ENCODE measurements around the gene DGKI. TPM values are rescaled to one million over a fixed set of nuclear protein-coding genes. Genes with fewer than 3 reads are reported as not detected.

The DGKI gene
- 0.35 TPM for total RNA-seq

DNA sequence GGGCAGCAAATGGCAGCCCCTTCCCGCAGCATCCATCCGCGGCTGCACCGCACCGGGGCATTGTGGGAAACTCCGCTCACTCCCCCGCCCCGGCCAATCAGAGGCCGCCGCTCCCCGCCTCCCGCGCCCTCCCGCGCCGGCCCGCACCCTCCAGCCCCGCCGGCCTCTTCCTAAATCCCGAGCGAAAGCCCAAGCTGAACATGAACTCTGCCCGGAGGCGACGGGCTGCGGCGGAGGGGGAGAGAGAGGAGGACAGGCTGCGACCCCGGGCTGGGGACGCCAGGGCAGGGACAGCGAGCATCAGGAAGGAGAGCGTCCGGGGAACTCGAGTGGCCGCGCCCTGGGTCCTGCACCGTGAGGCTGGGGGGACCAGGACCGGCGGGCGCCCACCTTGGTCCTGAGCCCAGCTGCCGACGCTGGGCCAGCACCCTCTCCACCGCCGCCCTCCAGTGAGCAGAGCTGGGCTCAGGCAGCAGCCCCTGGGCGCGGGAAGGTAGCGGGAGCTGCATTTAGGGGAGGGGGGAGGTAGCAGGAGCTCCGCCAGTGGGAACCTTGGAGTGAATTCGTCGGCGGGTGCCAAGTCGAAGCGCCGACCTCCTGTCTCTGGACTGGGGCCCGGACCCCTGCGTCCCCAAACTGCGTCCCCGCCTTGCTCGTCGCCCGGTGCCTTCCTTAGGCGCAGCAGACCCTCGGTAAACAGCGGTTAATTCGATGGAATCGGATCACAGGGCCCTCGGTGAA is at the start of gene DGKI:
Gene DGKI, minus strand, starts transcription at position 148 of the 741 bp plus-strand sequence.
- DNase-seq (ENCODE audit: low spot score) (no peak), ATAC-seq (peak; percentile 59)

DNA sequence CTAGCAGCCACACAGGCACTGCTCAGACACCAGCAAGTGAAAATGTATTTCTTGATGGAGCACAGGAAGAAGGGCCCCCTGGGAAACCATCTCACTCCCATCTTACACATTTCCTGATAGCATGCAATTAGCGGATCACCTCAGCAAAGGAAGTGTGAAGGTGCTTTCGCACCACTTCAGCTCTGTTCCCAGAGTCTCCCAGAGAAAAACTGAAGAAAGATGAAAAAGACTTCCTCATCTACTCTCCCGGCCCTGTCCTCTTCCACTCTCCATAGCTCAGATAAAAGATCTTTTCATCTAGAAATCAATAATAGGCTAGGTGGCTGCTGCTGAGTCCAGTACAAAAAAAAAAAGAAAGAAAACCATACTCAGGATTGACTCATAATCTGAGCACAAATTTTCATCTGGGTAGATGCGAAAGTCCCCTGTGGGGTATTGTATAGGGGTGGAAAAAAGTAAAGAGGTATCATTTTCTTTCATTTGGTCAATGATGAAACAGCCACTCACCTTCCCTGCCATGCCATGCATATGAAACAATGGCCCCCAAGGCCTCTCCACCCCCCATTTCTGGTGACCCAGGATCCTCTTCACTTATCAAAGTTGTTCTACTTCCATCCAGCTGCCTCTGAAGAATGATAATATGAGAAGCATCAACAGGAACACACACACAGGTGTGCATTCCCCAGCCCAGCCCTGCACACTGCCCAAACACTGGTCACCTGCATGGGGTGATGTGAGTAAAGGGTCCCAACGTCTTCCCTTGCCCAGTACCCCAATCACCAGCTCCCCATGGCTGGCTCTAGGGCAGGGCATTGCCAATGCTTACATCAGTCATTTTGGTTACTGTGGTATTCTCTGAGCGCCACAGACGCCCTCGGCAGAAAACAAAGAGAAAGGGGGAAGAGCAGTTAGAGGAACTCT is 48.8 kb upstream of the DGKI start:
- DNase-seq (ENCODE audit: low spot score) (no peak), ATAC-seq (no peak)

DNA sequence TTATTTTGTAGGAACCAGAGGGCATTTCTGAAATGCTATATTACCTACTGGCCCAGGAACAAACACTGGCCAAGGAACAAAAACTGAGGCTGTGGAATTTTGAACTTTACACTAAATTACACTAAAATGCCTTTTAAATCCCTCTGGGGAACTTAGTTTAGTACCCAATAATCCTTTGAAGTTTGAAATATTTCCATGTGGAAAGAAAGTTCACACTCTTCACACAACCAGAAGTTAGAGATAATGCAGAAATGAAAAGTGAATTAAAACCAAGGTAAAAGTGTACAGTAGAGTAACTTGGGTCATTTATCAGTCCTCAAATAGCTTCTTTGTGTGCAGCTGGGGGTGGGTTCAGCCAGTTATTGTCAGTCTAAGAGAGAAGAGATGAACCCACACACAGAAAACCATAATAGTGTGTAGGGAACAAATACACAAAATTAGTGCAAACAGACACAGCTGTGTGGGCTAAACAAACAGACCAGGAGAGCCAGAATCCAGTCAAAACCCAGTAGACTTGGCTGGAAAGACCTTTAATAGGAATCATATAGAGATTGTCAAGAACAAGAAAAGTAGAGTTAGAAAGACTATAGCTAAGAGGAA is 46.5 kb upstream of the DGKI start:
- no peak for DNase-seq (ENCODE audit: low spot score)
- ATAC-seq, result no peak

DNA sequence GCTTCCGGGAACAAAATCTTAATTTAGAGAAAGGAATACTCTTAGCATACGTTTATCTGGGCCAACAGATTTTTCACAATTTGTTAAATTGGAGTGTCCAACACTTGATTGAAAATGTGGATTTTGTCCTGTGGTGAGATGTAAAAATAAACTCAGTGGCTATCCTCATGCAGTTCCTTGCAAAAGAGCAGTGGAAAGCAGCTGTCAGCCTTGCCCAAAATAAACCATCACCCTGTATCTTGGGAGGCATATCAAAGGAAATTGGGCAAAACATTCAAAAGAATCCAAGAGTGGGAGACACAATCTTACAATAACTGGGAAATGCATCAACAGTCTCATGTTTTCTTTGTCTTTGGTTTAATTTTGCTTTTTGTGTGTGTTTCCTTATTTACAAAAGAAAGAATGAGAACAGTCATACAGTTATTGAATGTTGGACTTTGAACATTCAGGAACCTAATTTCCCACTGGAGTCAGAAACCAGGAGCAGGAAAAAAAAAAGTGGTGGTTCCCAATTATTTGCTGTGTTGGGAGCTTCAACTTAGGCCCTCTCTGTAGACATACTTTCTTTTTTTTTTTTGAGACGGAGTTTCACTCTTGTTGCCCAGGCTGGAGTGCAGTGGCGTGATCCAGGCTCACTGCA is 44.4 kb upstream of the DGKI start:
- no peak for ATAC-seq
- DNase-seq (ENCODE audit: low spot score), result no peak

DNA sequence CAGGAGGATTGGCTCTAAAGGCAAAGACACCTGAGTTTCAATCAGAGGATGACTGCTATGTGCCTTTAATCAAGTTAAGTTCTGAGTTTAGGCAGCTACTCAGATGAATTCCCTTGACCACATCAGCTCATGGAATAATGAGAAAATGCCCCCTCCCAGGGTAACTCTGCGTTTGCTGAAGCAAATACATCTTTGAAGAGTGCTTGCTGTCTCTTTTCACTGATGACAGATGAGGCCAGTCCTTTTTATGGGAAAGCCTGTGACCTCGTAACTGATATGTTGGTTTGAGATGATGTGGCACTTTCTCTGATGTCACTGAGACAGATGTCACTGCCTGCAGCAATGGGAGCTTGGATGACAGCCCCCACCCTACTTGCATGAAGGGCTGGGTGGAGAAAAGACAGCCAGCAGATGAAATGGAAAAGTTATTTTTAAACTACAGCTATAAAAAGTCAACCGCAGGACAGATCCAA is 43.7 kb upstream of the DGKI start:
- no peak for ATAC-seq
- no peak for DNase-seq (ENCODE audit: low spot score)

DNA sequence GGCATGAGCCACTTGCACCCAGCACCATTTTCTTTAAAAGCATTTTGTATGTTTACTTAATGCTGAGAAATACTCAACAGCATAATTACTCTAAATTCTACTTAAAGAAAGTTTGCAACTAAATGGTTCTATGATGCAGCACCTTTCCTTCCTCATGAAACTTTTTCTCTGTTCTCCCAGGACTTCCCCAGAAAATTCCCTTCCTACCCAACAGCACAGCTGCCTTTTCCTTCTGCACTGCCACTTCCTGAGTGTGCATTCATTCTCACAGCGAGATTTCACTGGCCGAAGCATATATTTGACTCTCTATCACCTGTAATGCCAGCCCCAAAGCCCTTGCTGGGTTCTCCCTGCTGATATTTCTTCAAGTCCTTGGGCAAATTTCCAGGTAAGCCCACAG is 41.5 kb upstream of the DGKI start:
- no peak for DNase-seq (ENCODE audit: low spot score)
- no peak for ATAC-seq

DNA sequence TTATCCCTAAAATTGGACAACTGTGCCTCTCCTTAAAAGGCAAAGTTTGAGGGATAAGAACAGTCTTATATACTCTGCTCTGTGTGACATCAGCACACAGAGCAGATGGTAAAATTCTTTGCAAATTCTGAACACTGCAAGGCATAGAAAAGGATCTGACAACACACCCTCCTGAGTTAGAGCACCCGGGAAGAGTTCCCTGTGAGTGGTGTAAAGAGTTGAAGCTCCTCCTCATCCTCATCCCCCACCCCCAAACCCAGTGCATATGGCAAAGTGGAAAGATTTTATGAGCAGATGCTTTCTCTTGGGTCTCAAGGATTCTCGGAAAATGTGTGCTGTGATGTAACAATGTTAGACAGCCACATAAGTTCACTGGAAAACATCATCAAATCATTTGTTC is 40.0 kb upstream of the DGKI start:
- DNase-seq (ENCODE audit: low spot score), result no peak
- ATAC-seq, result no peak

DNA sequence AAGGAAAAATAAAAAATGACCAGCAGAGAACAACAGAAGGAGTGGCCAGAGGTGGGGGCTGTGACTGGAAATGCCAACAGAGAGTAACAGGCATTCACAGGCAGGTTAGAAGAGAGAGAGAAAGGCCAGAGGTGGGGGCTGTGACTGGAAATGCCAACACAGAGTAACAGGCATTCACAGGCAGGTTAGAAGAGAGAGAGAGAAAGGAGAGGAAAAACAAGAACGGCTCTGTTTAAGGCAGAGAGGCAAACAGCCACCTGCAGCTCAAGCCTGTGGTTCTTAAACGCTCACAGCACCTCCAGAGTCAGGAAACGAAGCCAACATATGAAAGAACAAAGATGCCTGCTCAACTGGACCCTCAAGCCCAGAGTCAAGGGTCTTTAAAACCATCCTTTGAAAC is 39.5 kb upstream of the DGKI start:
- ATAC-seq (no peak), DNase-seq (ENCODE audit: low spot score) (no peak)

DNA sequence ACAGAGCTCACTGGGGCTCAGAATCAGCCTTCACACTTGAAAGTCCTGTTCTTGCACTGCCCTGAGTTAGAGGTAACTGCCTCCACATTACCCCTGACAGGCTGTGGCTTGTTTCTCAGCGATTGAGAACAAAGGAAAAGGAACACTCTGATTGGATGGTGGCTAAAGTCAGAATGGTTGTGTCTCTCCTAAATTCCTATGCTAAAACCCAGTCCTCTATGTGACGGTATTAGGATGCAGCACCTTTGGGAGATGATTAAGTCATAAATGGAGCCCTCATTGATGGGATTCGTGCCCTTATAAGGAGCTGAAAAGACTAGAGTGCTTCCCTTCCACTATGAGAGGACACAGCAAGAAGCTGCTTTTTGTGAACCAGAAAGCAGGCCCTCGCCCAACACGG is 38.9 kb upstream of the DGKI start:
- DNase-seq (ENCODE audit: low spot score) (no peak), ATAC-seq (no peak)

DNA sequence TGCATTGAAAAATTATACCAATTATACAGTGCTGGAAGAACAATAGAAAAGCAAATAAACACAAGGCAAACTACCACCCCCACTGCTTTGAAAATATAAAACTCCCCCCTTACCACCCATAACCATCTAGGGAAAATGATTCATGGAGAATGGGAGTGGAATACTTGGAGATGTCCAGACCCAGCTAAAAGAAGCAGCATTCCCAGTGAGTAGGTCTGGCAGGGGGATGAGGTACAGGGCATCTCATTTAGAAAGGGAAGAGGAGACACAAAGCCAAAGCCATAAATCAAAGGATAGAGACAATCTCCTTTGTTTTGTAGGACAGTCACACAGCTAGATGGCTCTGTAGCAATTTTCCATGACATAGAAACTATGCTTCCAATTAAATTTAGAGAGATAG is 36.0 kb upstream of the DGKI start:
- no peak for ATAC-seq
- no peak for DNase-seq (ENCODE audit: low spot score)

DNA sequence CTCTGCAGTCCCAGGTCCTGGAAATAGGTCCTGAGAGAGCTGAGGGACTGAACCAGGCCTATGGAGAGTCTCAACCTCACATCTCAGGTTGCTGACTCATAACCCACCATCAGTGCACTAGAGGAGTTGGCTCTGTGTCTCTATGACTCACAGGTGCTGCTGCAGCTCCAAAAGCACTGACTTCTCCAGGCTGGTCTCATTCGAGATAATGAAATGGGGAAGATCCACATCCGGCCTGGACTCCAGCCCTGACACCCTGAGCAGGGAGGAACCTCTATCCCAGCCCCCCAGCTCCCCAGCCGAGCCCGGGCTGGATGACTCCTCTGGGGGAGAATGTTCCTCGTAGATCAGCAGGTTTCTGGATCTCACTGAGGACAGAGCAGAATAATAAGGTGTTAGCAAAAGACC is 35.5 kb upstream of the DGKI start:
- no peak for DNase-seq (ENCODE audit: low spot score)
- no peak for ATAC-seq

DNA sequence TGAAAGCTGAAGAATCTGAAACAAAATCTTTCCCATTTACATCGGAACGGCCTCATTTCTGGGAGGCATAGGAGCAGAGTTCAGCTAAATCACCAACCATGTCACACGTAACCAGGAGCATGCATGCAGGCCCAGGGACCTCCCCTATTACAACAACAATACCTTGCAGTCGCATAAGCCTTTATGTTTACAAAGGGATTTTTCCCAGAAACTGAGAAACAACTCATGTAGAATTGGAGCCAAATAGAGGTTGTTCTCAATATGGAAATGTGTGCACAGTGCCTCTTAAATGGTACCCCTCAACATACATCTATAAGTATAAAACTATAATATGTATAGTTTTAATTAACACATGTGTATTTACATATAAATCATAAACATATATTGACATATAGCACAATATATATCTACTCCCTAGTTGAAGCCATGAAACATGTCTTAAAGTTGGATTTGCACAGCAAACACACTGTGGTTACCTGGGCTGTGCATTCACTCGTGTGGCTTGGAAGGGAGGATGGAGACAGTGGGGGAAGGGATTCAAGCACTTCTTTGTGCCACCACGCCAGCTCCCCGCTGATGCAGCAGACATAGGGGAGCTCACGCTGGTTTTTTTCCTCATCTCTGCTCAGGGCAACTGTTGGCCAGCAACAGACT is 35.0 kb upstream of the DGKI start:
- ATAC-seq, result no peak
- no peak for DNase-seq (ENCODE audit: low spot score)

DNA sequence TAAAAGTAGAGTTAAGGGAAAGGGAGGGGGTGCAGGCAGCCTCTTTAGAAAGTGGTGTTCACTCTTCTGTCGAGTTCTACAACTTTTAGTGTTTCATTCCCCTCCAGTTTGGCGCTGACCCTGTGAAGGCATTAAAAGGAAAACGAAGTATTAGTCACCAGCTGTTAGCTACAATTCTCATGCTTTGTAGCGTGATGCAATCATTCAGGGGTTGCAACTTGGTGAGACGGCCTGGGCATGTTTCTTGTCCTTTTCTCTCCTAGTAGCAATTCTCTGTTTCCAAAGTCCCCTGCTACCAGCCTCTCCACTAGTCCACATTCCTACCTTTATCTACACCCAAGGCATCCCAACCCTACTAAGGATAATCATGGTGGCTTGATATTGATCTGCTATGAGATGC is 33.7 kb upstream of the DGKI start:
- no peak for DNase-seq (ENCODE audit: low spot score)
- ATAC-seq, result no peak

DNA sequence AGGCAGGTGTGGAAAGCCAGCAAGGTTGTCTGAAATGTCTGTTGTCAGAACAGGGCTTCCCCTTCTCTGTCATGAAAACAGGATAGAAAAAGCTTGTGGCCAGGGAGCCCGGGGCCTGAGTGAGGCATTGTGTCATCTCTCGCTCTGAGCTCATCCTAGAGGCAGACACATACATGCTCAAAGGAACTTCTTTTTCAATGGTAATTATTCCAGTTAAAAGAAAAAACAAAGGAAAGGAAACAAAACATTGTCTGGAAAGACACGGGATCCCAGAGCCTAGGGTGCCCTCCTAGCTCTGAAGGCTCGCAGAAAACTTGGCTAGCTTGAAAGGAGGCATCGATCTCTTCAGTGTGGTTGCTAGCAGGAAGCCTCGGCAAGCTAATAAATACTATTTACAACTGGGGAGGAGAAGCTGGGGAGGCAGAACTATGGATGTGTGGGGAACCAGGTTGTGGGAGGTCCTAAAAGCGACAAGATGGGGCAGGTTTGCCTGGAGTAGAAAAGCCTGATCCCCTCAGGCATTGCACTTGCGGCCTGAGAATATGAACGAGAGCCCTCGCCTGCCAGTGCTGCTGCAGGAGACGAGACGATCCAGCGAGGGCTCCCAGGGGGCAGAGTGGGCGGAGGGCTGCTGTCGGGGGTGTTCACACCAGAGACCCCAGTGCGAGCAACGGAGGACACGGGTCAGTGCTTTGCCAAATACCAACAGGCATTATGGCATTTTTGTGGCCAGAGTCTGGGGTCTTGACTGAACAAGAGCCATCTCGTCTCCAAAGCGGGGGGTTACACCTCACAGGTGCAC is 32.8 kb upstream of the DGKI start:
- no peak for ATAC-seq
- DNase-seq (ENCODE audit: low spot score), result no peak

DNA sequence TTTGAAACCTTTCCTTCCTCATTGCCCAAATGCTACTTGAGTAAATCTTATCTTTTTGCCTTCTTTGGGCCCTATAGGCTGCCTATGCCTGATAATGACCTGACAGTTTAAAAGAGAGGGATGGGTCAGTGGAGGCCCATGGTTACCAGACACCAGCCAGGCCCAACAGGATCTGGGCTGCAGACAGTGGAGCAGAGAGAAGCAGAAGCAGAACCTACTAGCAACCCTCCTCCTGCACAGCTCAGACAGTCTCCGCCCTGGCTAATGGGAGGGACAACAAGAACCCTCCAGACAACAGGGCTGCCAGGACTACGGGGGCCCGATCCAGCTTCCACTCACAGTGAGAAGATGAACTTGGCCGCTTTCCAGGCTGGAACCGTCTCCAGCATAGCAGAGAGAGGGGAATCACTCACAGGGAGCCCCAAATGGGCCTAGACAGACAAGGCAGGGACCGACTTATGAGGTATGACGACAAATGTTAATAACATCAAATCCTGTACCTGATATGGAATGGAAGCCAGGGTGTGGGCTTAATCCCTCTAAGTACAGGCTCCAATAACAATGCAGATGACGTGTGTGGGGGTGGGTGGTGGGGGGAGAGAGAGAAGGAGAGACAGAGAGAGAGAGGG is 31.7 kb upstream of the DGKI start:
- no peak for DNase-seq (ENCODE audit: low spot score)
- ATAC-seq, result no peak

DNA sequence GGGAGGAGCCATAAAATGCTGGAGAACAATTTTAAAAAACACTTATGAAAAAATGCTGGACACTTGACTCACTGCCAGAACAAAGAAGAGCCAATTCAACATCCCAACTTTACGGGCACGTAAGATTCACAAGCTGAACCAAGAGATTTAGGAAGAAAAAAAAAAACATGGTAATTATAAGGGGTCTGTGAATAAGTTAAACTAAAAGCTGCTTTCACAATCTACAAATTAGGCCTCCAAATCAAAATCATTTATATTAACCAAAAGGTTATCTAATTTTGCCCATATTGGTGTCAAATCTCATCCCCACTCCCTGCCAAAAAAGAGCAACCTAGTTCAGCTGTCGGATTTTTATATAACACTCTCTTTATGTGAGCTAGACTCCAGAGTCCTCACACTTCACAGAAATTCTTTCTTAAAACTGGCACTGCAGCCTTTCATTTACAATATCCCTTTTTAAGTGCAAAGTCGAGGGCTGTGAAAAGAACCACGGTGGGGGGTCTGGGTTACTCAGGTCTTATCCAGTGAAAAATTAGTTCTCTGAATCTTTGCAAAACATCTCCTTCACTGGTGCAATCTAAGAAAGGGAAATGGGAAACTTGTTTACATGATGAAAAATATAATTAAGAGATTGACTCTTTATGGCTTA is 30.4 kb upstream of the DGKI start:
- DNase-seq (ENCODE audit: low spot score) (no peak), ATAC-seq (no peak)

DNA sequence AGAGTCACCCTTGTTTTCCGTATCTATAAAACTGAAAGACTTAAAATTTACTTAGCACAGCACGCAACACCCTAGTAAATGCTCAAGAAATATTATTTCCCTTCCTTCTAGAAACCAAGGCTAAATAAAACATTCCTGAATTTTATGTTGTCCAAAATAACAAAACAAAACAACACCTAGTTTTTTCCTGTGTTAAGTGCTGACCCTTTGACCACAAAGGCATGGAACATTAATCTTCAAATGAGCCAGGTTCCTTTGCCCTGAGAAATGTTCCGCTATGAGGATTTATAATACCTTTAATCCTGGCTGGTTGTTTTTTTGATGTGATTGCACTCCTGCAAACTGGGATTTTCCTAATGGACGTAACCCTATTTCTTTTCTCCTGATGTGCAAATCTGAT is 29.0 kb upstream of the DGKI start:
- ATAC-seq, result no peak
- DNase-seq (ENCODE audit: low spot score), result no peak

DNA sequence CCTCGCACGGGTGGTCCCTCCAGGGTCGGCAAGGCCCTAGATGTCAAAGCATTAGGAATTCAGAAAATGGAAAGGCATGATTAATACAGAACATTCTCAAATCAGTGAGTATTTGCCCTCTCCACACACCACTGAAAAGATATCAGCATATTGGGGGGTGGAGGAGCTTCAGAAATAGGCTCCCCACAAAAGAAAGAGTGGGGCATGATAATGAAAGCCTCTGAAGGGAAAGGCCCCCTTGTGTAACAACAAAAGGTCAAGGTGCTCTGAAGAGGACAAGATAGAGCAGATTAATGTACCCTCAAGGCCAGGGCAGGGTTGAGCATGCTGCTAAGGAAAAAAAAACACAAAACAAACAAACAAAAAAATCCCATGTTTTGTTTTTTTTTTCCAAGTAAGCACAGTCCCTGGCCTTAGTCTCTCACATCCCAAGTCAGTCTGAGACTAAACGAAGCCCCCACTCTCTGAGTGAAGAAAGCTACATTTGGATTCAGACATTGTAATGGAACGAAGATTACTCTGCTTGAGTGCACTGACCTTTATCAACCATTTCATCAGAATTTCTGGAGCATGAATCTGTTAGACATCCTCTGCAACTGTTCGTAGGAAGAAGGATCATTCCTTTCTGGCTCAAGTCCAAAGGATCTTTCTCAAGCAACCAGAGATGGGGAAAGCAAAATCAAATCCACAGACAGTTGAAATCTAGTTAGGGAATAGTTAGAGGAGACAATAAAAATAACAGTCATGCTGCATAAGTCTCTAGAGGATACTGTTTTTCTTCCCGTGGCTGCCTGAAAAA is 27.4 kb upstream of the DGKI start:
- DNase-seq (ENCODE audit: low spot score), result no peak
- no peak for ATAC-seq

Measured in left lobe of liver (tissue), 2 donors.